H1 (cell line): ENCODE results near the gene DOCK3. TPM values are rescaled to one million over a fixed set of nuclear protein-coding genes. Genes with fewer than 3 reads are reported as not detected.
A peak's percentile ranks its signal among the peaks of the same experiment; 100 is the strongest.
"Not testable (repeated sequence)": the region's sequence is repeated elsewhere in the genome, so short reads cannot be mapped to it uniquely, and the experiment has no call there.

ENCODE experiments used
- CTCF ChIA-PET: fragments of 300-600 bp; sonication (Branson Sonifier 250); formaldehyde crosslinking; loops from one replicate; lab custom pipeline; 2021; ENCODE audit not compliant: partially characterized antibody; lab: Charles Lee
- POLR2A ChIA-PET: fragments of 300-600 bp; sonication (Branson Sonifier 250); formaldehyde crosslinking; loops from one replicate; lab custom pipeline; 2021; ENCODE audit warnings: inconsistent platforms; ENCODE audit not compliant: partially characterized antibody; lab: Charles Lee
- DNase-seq, 2 experiments: peaks; one replicate each; pipeline versions ENCODE4 v3.0.0 to v3.0.0-alpha.2; 2010 to 2022; ENCODE audit warnings: low spot score in 2 of 2, low read depth in 1 of 2, mixed read lengths in 1 of 2
- FAIRE-seq: peaks from 2 replicates; lab custom pipeline; 2011; peaks lifted over from hg19 to GRCh38; lab: Jason Lieb, UNC
- H2AFZ ChIP-seq: 2 replicates; pipeline ENCODE4 v1.8.1; 2012; ENCODE audit warnings: low read length, inconsistent platforms
- H2AK5ac ChIP-seq: 2 replicates; pipeline ENCODE4 v1.6.1; 2013; ENCODE audit warnings: low read depth, low read length
- H2BK120ac ChIP-seq: replicated peaks from 2 replicates; pipeline ENCODE3; 2013; ENCODE audit warnings: low read depth, low read length, inconsistent platforms
- H2BK12ac ChIP-seq: 2 replicates; pipeline ENCODE4 v1.6.1; 2013; ENCODE audit warnings: low read depth, low read length
- H2BK15ac ChIP-seq: 2 replicates; pipeline ENCODE4 v1.6.1; 2013; ENCODE audit warnings: low read length
- H2BK20ac ChIP-seq: 2 replicates; pipeline ENCODE4 v1.6.1; 2013; ENCODE audit warnings: low read length
- H2BK5ac ChIP-seq: 2 replicates; pipeline ENCODE4 v1.6.1; 2013; ENCODE audit warnings: low read depth, low read length
- H3K14ac ChIP-seq: 2 replicates; pipeline ENCODE4 v1.6.1; 2013; ENCODE audit warnings: inconsistent platforms; ENCODE audit not compliant: insufficient read length
- H3K18ac ChIP-seq: 2 replicates; pipeline ENCODE4 v1.6.1; 2013; ENCODE audit warnings: low read length; ENCODE audit errors: extremely low read depth
- H3K23ac ChIP-seq: 2 replicates; pipeline ENCODE4 v1.6.1; 2013; ENCODE audit warnings: inconsistent platforms; ENCODE audit not compliant: insufficient read length
- H3K23me2 ChIP-seq: 2 replicates; pipeline ENCODE4 v1.6.1; 2013; ENCODE audit warnings: low read depth, low read length
- H3K27ac ChIP-seq: 2 replicates; pipeline ENCODE4 v1.6.1; 2011; ENCODE audit warnings: low read depth, low read length, inconsistent platforms
- H3K27me3 ChIP-seq, 4 experiments: replicated peaks in 1 of 4; 1 replicate in 1 of 4; 2 replicates in 3 of 4; pipeline versions ENCODE4 v1.6.1 to v1.8.1; 2011 to 2013; ENCODE audit warnings: low read length in 3 of 4, mild to moderate bottlenecking in 3 of 4, inconsistent platforms in 2 of 4, mixed read lengths in 2 of 4, moderate library complexity in 1 of 4; ENCODE audit not compliant: control insufficient read depth in 3 of 4, insufficient read depth in 3 of 4; ENCODE audit errors: extremely low read depth in 1 of 4
- H3K36me3 ChIP-seq, 4 experiments: 2 replicates each; pipeline versions ENCODE4 v1.6.1 to v1.8.1; 2011 to 2013; ENCODE audit warnings: mild to moderate bottlenecking in 4 of 4, low read length in 3 of 4, moderate library complexity in 2 of 4, control low read depth in 1 of 4, inconsistent platforms in 1 of 4; ENCODE audit not compliant: insufficient read depth in 4 of 4, control insufficient read depth in 2 of 4
- H3K4ac ChIP-seq: replicated peaks from 2 replicates; pipeline ENCODE3; 2013; ENCODE audit warnings: low read length, low read depth, mixed read lengths, inconsistent platforms; ENCODE audit not compliant: insufficient read length
- H3K4me1 ChIP-seq, 4 experiments: replicated peaks in 1 of 4; 1 replicate in 1 of 4; 2 replicates in 3 of 4; pipeline versions ENCODE4 v1.6.1 to v1.8.1; 2011 to 2013; ENCODE audit warnings: low read length in 3 of 4, inconsistent platforms in 2 of 4, mixed read lengths in 1 of 4; ENCODE audit not compliant: insufficient read depth in 4 of 4, control insufficient read depth in 3 of 4
- H3K4me2 ChIP-seq, 2 experiments: 2 replicates each; pipeline versions ENCODE4 v1.6.1 to v1.8.1; 2011 to 2013; ENCODE audit warnings: low read depth in 2 of 2, low read length in 2 of 2, control low read depth in 1 of 2, inconsistent platforms in 1 of 2, mild to moderate bottlenecking in 1 of 2; ENCODE audit not compliant: insufficient read depth in 1 of 2
- H3K4me3 ChIP-seq, 4 experiments: fragments of 200-600, 300-600 bp in 1 of 4; sonication (generic), shearing (Covaris generic), sonication (Bioruptor Twin) in 1 of 4; 2 replicates each; pipeline versions ENCODE4 v1.5.1 to v1.8.1; 2011 to 2016; ENCODE audit warnings: low read length in 4 of 4, low read depth in 3 of 4, control low read depth in 2 of 4, inconsistent platforms in 2 of 4, mild to moderate bottlenecking in 2 of 4, mixed read lengths in 1 of 4, moderate library complexity in 1 of 4; ENCODE audit not compliant: insufficient read depth in 2 of 4; ENCODE audit errors: extremely low read depth in 1 of 4
- H3K56ac ChIP-seq: replicated peaks from 2 replicates; pipeline ENCODE3; 2013; ENCODE audit warnings: low read depth, mild to moderate bottlenecking, mixed read lengths, low read length, inconsistent platforms; ENCODE audit not compliant: insufficient read length
- H3K79me1 ChIP-seq: 2 replicates; pipeline ENCODE4 v1.6.1; 2013; ENCODE audit warnings: low read depth, low read length, control low read depth
- H3K79me2 ChIP-seq, 2 experiments: 2 replicates each; pipeline versions ENCODE4 v1.6.1 to v1.8.1; 2012 to 2013; ENCODE audit warnings: low read length in 2 of 2, mild to moderate bottlenecking in 2 of 2, inconsistent platforms in 1 of 2; ENCODE audit not compliant: insufficient read depth in 2 of 2, control insufficient read depth in 1 of 2
- H3K9ac ChIP-seq, 4 experiments: replicated peaks in 1 of 4; 1 replicate in 1 of 4; 2 replicates in 3 of 4; pipeline versions ENCODE4 v1.6.1 to v1.8.1; 2011 to 2013; ENCODE audit warnings: low read depth in 3 of 4, low read length in 3 of 4, control low read depth in 2 of 4, mild to moderate bottlenecking in 2 of 4, moderate library complexity in 2 of 4, inconsistent platforms in 1 of 4; ENCODE audit errors: extremely low read depth in 1 of 4
- H3K9me3 ChIP-seq, 2 experiments: 2 replicates each; pipeline versions ENCODE4 v1.6.1 to v1.8.1; 2012 to 2013; ENCODE audit warnings: mild to moderate bottlenecking in 2 of 2, moderate library complexity in 2 of 2, control low read depth in 1 of 2, inconsistent platforms in 1 of 2, low read depth in 1 of 2, low read length in 1 of 2, mixed read lengths in 1 of 2; ENCODE audit not compliant: insufficient read depth in 2 of 2
- H4K20me1 ChIP-seq, 2 experiments: replicated peaks in 1 of 2; 2 replicates each; pipeline versions ENCODE3 to v1.8.1; 2011 to 2013; ENCODE audit warnings: inconsistent platforms in 2 of 2, low read length in 2 of 2, mild to moderate bottlenecking in 1 of 2; ENCODE audit not compliant: insufficient read depth in 2 of 2, control insufficient read depth in 1 of 2
- H4K5ac ChIP-seq: 2 replicates; pipeline ENCODE4 v1.6.1; 2013; ENCODE audit warnings: low read length, low read depth, mixed read lengths, inconsistent platforms; ENCODE audit not compliant: insufficient read length
- H4K8ac ChIP-seq: 2 replicates; pipeline ENCODE4 v1.8.0; 2013; ENCODE audit warnings: mild to moderate bottlenecking, moderate library complexity, low read length, inconsistent platforms; ENCODE audit not compliant: insufficient read depth; ENCODE audit errors: extremely low read depth
- H4K91ac ChIP-seq: replicated peaks from 2 replicates; pipeline ENCODE3; 2013; ENCODE audit warnings: low read length, mixed read lengths, inconsistent platforms; ENCODE audit not compliant: insufficient read length
- WGBS, 2 experiments: shearing (Covaris generic) in 1 of 2; methylation state at CpG; one replicate each; pipeline versions ENCODE4 v1.1.6 to v1.1.7; 2013 to 2015; ENCODE audit warnings: low lambda C conversion rate in 2 of 2, mixed read lengths in 2 of 2, inconsistent platforms in 1 of 2, low coverage in 1 of 2, missing lambda C conversion rate in 1 of 2; ENCODE audit not compliant: insufficient replicate concordance in 2 of 2, insufficient coverage in 1 of 2, insufficient read length in 1 of 2; ENCODE audit errors: extremely low coverage in 1 of 2, missing lambda C conversion rate in 1 of 2; 5-methylcytosine and 5-hydroxymethylcytosine counted together
- polyA plus RNA-seq, 7 experiments: library from polyadenylated mRNA; depleted of rRNA in 3 of 7; stranded (reverse) in 5 of 7; unstranded in 2 of 7; fragments of >200 nt in 5 of 7; fragments of 200-250 nt in 2 of 7; gene quantifications; 1 replicate in 5 of 7; 2 replicates in 1 of 7; 4 replicates in 1 of 7; pipeline versions ENCODE4 v1.2.1 to v1.2.3, GENCODE V29; 2011 to 2013; ENCODE audit warnings: missing spikeins in 2 of 7, mixed read lengths in 2 of 7
- total RNA-seq: library from RNA; stranded (reverse); fragmentation: NEBNext Ultra II Directional; extraction: Animal tissue kit (Norgen Biotek cat#: 25700); gene quantifications from 2 replicates; pipeline ENCODE4 v1.2.1, GENCODE V29; 2021

Gene DOCK3
- total and polyA plus RNA-seq, 2 of the 8 experiments (the other 6 are each of a cell fraction or from before 2014, with no cell fraction given) = 2.7 to 5.0 TPM

GRCh38 chr3:50874876-50875275 lies 200.1 kb downstream of the DOCK3 start:
- H2AFZ ChIP-seq, H3K4me1 ChIP-seq, H2AK5ac ChIP-seq, H3K9me3 ChIP-seq, H3K27me3 ChIP-seq, H3K79me2 ChIP-seq, H4K5ac ChIP-seq, H3K9ac ChIP-seq, H2BK15ac ChIP-seq, H3K27ac ChIP-seq, H3K18ac ChIP-seq, DNase-seq, H2BK120ac ChIP-seq, H3K56ac ChIP-seq, H3K4me2 ChIP-seq, H4K8ac ChIP-seq, H3K36me3 ChIP-seq, H3K79me1 ChIP-seq, H3K14ac ChIP-seq, H3K23ac ChIP-seq, H4K20me1 ChIP-seq, H2BK5ac ChIP-seq, FAIRE-seq, H4K91ac ChIP-seq, POLR2A ChIA-PET, H3K4ac ChIP-seq, H3K23me2 ChIP-seq, H3K4me3 ChIP-seq, H2BK20ac ChIP-seq: not testable (repeated sequence)
- 69% methylated on average over 7 of the region's 7 CpGs; no CpG with 5 or more reads in 1 of the 2 experiments for WGBS, 2 experiments
- CTCF ChIA-PET = interaction anchor here (0.6 to 2.6 kb wide), 3 partner anchors 10 to 259 kb away, joined by 5 to 12 read pairs (median 5); no protein-coding TSS in a partner anchor
- H2BK12ac ChIP-seq = 0 out of 2 replicates have a peak overlapping the region, but pooled peaks have one; percentile 27
